Activated CD4-positive, CD25-positive, alpha-beta regulatory T cell (primary cell): ENCODE results near the gene ZBP1.
"Not testable (repeated sequence)": the region's sequence is repeated elsewhere in the genome, so short reads cannot be mapped to it uniquely, and the experiment has no call there.

Experiments used
- DNase-seq, 4 experiments: peaks; one replicate each; lab custom pipeline; 2025; lab: John Stamatoyannopoulos, UW

The ZBP1 gene

DNA sequence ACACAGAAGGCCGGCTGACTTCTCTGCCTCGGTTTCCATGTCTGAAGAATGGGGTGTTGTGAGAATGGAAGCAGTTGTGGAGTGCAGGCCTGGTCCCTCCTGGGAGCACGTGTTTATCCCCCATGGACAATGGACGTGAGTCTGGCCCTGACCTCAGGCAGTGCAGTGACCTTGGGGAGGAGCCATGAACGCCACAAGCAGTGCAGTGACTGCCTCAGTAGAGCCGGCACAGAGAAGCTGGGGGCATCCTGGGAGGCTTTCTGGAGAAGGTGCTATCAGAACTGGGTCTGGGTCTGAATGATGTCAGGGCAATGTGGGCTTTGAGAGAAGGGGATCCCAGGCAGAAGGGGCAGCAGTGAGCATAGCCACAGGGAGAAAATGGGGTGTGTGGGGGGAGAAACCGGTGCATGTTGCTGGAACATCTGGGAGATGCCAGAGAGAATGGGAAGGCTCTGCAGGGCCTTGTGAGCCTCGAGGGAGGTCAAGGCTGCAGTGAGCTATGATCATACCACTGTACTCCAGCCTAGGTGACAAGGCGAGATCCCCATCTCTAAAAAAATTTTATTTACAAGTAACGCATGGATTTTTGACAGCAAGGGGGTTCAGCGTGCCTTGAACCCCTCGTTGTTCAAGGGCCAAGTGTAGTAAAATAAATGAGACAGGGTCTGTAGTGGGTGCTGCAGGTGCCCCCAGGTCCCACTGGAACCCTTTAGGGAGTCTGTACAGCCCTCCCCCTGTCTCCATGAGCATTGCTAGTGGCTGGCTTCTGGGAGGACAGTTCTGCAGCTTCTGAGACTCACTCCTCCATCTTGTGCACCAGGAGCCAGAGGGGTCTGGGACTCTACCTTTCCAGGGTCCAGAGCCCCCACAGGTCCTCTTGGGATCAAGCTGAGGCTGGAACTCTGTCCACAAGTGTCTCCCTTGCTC lies 27.0 kb upstream of the ZBP1 start:
- no peak for DNase-seq

DNA sequence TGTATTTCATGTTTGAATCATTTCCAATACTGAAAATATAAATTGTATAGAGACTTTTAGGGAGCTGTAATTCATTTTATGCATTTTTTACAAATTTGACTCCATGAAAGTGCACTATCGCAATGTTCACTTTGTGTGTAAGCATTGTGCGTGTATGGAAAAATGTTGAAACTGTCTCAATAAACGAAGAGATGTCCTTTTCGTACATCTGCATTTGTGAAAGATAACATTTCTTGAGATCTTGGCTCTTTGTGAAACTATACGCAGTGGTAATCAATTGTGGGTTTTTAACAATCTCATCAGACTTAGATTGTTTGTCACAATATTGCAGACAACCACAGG lies 18.6 kb upstream of the ZBP1 start:
- DNase-seq: no peak

DNA sequence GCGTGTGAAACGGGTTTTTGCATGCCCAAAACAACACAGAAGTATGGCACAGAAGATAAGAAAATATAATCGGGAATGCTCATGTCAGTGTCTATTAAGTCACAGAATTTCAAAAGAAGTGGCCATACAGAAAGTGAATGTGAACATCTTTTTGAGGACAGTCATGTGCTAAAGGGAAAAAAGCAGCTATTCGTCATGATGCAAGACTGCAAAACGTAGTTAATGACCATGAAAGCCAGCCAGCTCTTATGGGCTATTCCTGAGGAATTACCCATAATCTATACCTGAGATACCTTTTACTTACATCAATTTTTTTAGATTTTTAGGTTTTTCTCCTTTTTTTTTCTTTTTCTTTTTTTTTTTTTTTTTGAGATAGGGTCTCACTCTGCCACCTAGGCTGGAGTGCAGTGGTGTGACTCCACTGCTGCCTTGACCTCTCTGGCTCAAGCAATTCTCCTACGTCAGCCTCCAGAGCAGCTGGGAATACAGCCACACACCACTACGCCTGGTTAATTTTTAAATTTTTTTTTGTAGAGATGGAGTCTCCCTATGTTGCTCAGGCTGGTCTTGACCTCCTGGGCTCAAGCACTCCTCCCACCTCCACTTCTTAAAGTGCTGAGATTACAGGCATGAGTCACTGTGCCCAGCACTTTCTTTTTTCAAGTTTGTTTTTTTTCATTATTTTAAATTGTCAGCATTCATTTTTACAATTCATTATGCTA lies 18.1 kb upstream of the ZBP1 start:
- DNase-seq: no peak

- no peak for DNase-seq
These were observed 13.8 kb upstream of the ZBP1 start for GRCh38 chr20:57633945-57634491.

DNA sequence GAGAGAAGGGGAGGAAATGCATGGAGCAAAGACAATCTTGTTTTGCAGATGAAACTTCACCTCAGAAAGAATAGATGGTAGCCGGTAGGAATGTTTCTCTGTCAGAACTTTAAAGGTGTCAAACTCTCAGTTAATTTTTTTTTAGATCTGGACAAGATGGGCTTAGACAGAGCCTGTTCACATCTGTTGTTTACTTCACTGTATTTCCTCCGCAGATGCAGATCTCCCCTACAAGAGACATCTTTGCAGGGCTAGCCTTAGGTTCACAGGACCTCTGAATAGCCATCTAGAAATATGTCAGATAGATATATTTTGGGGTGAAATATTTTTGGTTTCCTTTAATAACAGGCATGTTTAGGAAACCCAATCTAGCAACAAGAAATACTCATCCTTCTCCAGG lies 12.1 kb upstream of the ZBP1 start:
- DNase-seq: no peak

- DNase-seq: no peak
These were observed 9.8 kb upstream of the ZBP1 start for GRCh38 chr20:57630061-57630460.

GRCh38 chr20:57629491-57629901 lies 9.3 kb upstream of the ZBP1 start:
- DNase-seq: not testable (repeated sequence)

DNA sequence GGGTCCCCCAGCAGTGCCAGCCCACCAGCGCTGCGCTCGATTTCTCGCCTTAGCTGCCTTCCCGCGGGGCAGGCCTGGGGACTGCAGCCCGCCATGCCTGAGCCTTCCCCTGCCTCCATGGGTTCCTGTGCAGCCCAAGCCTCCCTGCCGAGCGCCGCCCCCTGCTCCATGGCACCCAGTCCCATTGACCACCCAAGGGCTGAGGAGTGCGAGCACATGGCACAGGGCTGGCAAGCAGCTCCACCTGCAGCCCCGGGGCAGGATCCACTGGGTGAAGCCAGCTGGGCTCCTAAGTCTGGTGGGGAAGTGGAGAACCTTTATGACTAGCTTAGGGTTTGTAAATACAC lies 8.7 kb upstream of the ZBP1 start:
- DNase-seq: not testable (repeated sequence)

- peak in 2 of 4 experiments; percentile 37 to 50 for DNase-seq
These were observed 8.1 kb upstream of the ZBP1 start for GRCh38 chr20:57628047-57628961.

GRCh38 chr20:57627339-57627738 lies 7.1 kb upstream of the ZBP1 start:
- DNase-seq: no peak

DNA sequence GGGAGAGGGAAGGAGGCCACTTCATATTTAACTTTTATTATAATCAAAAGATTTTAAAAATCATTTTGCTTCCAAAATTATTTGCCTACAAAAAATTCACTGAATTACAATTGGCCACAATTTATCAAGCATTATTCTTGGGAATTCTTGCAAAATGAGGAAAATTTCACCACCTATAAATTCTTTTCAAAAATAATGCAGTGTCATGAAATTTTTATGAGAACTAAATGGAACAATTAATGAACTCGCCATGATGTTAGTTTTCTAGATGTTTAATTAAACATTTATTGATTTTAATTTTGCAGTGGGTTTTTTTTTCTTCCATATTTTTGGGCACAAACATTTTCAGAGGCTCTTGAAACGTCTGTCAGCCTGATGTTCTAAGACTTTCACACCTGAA lies 5.8 kb upstream of the ZBP1 start:
- no peak for DNase-seq

- no peak for DNase-seq
These were observed 5.1 kb upstream of the ZBP1 start for GRCh38 chr20:57625181-57625958.

- no peak for DNase-seq
These were observed 3.9 kb upstream of the ZBP1 start for GRCh38 chr20:57624124-57624523.

DNA sequence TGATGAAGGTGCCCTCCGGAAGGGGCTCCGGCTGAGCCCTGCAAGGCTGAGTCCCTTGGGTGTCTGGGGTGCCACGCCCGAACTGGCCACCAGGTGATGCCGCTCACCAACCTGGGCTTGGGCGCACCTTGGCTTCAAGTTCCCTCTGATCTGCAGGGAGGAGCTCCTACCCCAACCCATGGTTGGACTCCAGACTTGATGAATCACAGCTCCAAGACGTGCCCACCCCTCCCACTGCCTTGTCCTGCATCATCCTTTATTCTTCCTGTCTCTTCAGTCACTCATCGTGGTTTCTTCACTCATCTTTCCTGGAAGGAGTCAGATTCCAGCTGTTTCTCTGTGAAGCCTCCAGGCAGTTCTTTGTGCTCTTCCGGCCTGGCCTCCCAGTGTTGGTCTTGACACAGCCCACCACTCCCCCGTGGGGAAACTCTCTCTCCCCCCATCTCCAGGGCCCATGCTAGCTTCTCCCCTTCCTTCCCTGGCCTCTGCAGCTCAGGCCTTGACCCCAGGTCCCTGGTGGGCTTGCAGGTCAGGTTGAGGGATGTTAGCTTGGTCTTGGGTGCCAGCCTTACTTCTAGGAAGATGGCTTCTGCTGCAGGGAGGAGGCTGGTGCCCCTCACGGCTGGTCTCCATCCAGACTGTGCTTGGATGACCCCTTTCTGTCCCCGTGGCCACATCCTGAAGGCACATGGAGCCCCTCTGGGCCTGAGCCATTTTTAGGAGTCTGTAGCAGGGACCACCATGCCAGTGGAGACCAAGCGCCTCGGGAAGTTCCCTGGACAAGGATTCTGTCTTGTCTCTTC lies 2.6 kb upstream of the ZBP1 start:
- DNase-seq: peak; percentile 35 to 55 (median 42)

GRCh38 chr20:57622201-57622570 lies 2.0 kb upstream of the ZBP1 start:
- no peak for DNase-seq

DNA sequence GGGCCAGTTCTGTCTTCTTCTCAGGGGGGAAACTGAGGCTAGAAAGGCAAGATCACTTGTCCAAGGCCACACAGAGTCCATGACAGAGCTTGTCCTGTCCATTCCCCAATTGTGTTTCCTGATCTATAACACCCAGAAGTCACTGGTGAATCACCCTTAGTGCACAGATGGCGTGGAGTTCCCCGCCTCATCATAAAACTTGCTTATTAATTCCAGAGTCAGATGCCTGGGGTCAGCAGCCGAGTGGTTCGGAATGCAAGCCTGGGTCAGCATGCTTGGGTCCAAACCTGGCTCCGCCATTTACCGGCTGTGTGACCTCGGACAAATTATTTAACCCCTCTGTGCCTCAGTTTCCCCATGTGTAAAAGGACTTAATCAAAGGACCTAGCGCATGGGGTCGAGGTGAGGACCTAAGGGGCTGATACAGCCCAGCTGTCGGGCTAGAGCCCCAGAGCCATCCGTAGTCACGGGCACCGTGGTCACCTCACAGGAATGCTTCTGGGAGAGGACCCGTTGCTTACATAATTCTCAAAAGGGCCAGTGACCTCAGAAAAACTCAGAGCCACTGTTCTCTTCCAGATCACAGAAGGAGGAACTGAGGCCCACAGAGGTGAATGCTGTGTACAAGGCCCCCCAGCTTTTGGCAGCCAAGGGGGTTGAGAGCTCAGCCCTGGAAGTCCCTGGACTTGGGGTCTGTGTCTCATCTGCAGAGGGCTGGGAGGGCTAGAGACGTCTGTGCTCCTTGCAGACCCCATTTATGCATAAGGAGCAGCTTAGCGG lies 1.4 kb upstream of the ZBP1 start:
- DNase-seq: no peak

GRCh38 chr20:57620999-57621398 lies 773 bp upstream of the ZBP1 start:
- no peak for DNase-seq

DNA sequence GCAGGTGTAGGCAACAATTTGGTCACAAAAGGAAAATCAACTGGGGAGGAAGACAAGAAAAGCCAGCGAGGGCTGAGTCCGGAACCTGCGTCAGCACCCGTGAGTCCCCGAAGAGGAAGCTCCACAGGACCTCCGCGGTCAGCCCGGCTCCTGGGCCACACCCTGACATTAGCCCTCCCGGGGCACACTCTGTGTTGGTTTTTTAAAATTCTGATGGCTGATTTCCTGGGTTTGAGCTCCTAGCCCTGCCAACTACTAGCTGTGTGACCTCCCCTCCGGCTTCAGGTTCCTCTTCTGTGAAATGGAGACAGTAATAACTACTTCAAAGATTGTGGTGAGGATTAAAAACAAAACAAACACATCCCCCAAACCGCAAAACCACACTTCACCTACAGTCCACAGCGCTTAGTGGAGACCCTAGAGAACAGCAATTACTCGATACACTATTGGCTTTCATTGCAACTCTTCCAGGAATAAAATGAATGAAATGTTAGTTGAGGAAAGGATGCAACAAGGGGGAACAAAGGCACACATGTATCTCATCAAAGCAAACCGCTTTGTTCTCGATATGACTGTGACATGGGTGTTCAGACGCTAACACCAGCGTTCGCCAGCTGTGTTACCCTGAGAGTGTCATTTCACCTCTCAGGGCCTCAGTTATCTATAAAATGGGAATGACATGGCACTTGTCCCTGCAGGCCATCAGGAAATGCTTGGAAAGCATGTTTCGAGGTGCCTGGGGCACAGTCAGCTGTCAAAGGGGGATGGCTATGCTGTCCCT lies 985 bp downstream of the ZBP1 start:
- DNase-seq: peak in 3 of 4 experiments; percentile 22 to 55 (median 32)

DNA sequence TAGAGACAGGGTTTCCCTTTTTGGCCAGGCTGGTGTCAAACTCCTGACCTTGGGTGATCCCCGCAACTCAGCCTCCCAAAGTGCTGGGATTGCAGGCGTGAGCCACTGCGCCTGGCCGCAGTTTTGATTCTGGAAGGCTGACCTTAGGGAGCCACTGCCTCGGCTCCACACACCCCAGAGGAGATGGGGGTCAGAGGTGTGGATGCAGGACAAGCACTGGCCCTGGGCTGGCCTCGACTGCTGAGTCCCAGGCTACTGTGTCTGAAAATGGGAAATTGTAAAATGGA lies 1.5 kb downstream of the ZBP1 start:
- DNase-seq: no peak
